KMS-11 (cell line): ENCODE measurements around the gene BIK.

Experiments used
- H2AFZ ChIP-seq: fragments of 200-600 bp; sonication (generic); 2 replicates; pipeline ENCODE4 v1.6.1; 2016; ENCODE audit warnings: antibody characterized with exemption, mixed run types, low read depth
- H3K27ac ChIP-seq: fragments of 200-600 bp; sonication (generic); 2 replicates; pipeline ENCODE4 v1.6.1; 2016; ENCODE audit warnings: mild to moderate bottlenecking, mixed run types
- H3K27me3 ChIP-seq: fragments of 200-600 bp; sonication (generic); 2 replicates; pipeline ENCODE4 v1.6.1; 2017; ENCODE audit warnings: mild to moderate bottlenecking, low read depth, mixed run types, moderate library complexity; ENCODE audit not compliant: insufficient read depth
- H3K36me3 ChIP-seq: fragments of 200-600 bp; sonication (generic); 2 replicates; pipeline ENCODE4 v1.6.1; 2017; ENCODE audit warnings: mild to moderate bottlenecking, mixed run types; ENCODE audit not compliant: insufficient read depth
- H3K4me1 ChIP-seq: fragments of 200-600 bp; sonication (generic); 2 replicates; pipeline ENCODE4 v1.6.1; 2016; ENCODE audit warnings: mild to moderate bottlenecking, low read depth, mixed run types; ENCODE audit not compliant: poor library complexity, severe bottlenecking
- H3K4me2 ChIP-seq: fragments of 200-600 bp; sonication (generic); 2 replicates; pipeline ENCODE4 v1.7.0; 2016; ENCODE audit warnings: mild to moderate bottlenecking, mixed run types
- H3K4me3 ChIP-seq: fragments of 200-600 bp; sonication (generic); IDR thresholded peaks from 2 replicates; pipeline ENCODE4 v1.6.1; 2017; ENCODE audit warnings: low read depth, low read length, mixed read lengths; ENCODE audit not compliant: insufficient read depth
- H3K79me2 ChIP-seq: fragments of 200-600 bp; sonication (generic); 2 replicates; pipeline ENCODE4 v1.6.1; 2016; ENCODE audit warnings: low read depth, mixed run types; ENCODE audit not compliant: insufficient read depth
- H3K9ac ChIP-seq: fragments of 200-600 bp; sonication (generic); 2 replicates; pipeline ENCODE4 v1.6.1; 2016; ENCODE audit warnings: mild to moderate bottlenecking, mixed run types
- H4K20me1 ChIP-seq: fragments of 200-600 bp; sonication (generic); 2 replicates; pipeline ENCODE4 v1.6.1; 2016; ENCODE audit warnings: mild to moderate bottlenecking, mixed run types; ENCODE audit not compliant: insufficient read depth
- TF ChIP-seq, protein P1 (sequence below): fragments of 200-600 bp; sonication (generic); conservative IDR thresholded peaks from 2 replicates; pipeline ENCODE4 v1.6.1; 2017; ENCODE audit warnings: low read depth, mild to moderate bottlenecking, antibody characterized with exemption, low read length, moderate library complexity, mixed read lengths

Gene BIK

DNA sequence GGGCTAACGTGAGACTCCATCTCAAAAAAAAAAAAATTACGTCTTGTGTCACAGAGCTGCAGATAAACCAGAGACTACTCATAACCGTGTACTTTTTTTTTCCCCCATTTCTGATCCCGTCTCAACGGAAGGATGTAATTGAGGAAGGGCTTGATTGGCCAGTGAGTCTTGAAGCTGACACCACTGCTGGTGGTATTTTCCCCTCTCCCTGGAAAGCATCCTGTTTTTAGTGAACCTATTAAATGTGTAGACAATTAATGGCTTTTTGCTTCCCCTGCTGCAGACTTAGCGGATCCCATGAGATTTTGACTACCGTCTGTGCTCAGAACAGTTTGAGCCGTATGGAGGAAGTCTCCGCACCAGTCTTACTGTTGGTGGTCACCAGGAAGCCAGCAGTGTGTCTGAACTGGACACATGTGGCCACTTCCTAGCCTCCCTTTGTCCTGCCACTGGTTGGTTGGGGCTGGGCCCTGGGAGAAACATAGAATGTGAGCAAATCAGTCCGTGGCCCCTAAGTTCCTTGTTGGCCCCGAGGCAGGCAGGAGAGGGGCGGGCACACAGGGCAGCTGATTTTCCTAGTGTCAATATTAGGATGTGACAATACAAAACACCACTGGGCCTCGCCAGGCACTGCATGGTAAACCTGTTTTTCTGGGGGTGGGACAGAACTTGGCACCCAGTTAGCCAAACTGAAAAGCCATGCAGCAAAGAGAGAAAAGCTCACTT, 3.1 kb downstream of the BIK start:
- Histone ChIP-seq H2AFZ (no peak overlapping the region), H3K79me2 (no peaks in the 10 kb centered on the region), H4K20me1 (no peaks in the 10 kb centered on the region), H3K4me3 (no peak overlapping the region), H3K4me1 (peaks cover 4% of the 10 kb centered on the region), H3K9ac (no peak overlapping the region), H3K27me3 (peaks cover 5% of the 10 kb centered on the region; the same call in 1 of the 2 replicates), H3K36me3 (no peaks in the 10 kb centered on the region), H3K4me2 (no peak overlapping the region), H3K27ac (no peak overlapping the region)
- TF ChIP-seq, protein P1, sequence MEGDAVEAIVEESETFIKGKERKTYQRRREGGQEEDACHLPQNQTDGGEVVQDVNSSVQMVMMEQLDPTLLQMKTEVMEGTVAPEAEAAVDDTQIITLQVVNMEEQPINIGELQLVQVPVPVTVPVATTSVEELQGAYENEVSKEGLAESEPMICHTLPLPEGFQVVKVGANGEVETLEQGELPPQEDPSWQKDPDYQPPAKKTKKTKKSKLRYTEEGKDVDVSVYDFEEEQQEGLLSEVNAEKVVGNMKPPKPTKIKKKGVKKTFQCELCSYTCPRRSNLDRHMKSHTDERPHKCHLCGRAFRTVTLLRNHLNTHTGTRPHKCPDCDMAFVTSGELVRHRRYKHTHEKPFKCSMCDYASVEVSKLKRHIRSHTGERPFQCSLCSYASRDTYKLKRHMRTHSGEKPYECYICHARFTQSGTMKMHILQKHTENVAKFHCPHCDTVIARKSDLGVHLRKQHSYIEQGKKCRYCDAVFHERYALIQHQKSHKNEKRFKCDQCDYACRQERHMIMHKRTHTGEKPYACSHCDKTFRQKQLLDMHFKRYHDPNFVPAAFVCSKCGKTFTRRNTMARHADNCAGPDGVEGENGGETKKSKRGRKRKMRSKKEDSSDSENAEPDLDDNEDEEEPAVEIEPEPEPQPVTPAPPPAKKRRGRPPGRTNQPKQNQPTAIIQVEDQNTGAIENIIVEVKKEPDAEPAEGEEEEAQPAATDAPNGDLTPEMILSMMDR, result no peak

DNA sequence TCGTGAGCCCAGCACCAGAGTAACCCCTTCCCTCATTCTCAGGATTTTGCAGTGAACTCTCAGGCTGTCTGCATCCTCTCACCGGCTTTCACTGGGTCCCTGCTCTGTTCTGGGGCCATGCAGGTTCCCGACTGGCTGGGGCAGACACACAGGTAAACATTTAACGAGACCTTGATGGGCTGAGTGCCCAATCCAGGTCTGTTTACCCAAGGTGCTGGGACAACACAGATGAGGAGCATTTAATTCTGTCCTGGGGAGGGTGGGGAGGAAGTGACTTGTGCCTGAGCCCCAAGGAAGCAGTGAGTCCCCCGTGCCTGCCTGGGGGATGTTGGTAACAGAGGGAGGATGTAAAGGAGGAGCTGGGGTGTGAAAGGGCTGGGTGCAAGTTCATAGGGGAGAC, 4.4 kb downstream of the BIK start:
- H3K27me3 ChIP-seq, result peaks cover 5% of the 10 kb centered on the region; the same call in 1 of the 2 replicates
- no peak overlapping the region for H3K9ac ChIP-seq
- H3K4me2 ChIP-seq, result no peak overlapping the region
- TF ChIP-seq, protein P1, result no peak
- H3K36me3 ChIP-seq, result no peaks in the 10 kb centered on the region
- H3K4me1 ChIP-seq, result peaks cover 4% of the 10 kb centered on the region
- H3K79me2 ChIP-seq, result no peaks in the 10 kb centered on the region
- no peak overlapping the region for H3K27ac ChIP-seq
- no peaks in the 10 kb centered on the region for H4K20me1 ChIP-seq
- no peak overlapping the region for H2AFZ ChIP-seq
- H3K4me3 ChIP-seq, result no peak overlapping the region

DNA sequence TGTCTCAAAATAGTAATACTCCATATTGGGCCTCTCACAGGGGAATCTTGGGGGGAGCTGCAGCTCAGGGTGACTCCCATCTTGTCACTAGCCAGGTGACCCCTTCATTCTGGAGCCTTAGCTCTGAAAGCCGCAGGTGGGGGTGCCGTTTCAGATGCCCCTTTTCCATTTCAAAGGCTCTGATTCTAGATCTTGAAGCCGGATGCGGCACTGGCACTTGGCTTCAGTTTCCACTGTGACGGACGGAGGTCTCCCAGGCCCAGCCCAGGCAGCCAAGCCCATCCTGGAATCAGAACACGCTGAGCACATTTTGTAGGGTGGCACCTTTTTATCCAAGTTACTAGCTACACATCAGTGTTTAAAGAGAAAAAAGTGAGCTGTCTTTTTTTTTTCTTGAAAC, 6.4 kb downstream of the BIK start:
- no peak overlapping the region for H3K4me3 ChIP-seq
- H3K27ac ChIP-seq, result no peak overlapping the region
- H3K79me2 ChIP-seq, result no peaks in the 10 kb centered on the region
- no peaks in the 10 kb centered on the region for H4K20me1 ChIP-seq
- H3K36me3 ChIP-seq, result no peaks in the 10 kb centered on the region
- TF ChIP-seq, protein P1, result no peak
- H3K27me3 ChIP-seq, result peaks cover under 1% of the 10 kb centered on the region; the same call in 1 of the 2 replicates
- no peak overlapping the region for H3K9ac ChIP-seq
- H3K4me2 ChIP-seq, result no peak overlapping the region
- H3K4me1 ChIP-seq, result no peaks in the 10 kb centered on the region
- no peak overlapping the region for H2AFZ ChIP-seq

DNA sequence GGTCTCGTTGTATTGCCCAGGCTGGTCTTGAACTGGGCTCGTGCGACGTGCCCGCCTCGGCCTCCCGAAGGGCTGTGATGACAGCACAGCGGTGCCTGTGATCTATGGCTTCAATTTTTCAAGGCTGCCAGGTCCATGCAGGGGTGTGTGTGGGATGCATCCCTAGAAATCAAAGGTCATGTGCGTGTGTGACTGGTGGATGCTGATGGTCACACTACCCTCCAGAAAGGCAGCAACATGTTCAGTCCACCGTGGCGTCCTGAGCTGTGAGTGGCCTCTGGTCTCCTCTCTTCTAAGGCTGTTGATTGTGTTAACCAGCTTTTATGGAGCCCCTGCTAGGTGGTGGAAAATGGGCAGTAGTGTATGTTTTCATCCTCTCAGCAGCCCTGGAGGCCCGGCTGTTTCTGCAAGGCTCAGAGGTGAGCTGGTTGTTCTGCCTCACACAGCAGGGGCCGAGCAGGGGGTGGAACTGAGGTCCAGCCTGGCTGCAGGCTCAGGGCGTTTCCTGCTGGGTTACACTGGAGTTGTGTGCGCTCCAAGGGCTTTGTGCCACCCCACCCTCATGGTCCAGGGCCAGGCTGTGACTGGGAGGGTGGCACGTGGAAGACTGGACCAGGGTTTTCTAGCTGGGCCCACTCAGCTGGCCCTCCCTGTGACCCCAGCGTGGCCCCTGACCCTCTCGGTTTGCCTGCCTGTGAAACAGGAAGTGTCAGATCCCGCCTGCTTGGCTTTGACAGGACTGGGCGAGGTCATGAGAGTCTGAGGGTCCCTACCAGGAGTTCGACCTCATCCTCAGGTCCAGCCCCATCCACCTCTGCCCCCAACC, 7.7 kb downstream of the BIK start:
- Histone ChIP-seq H3K27me3 (no peaks in the 10 kb centered on the region), H3K9ac (no peak overlapping the region), H3K4me2 (no peak overlapping the region), H3K4me3 (no peak overlapping the region), H2AFZ (no peak overlapping the region), H3K27ac (no peak overlapping the region), H3K36me3 (no peaks in the 10 kb centered on the region), H4K20me1 (no peaks in the 10 kb centered on the region), H3K4me1 (no peaks in the 10 kb centered on the region), H3K79me2 (no peaks in the 10 kb centered on the region)
- TF ChIP-seq, protein P1, result no peak
